MM.1S (cell line): ENCODE results near the gene FPR1.

Experiments used
- DNase-seq: peaks from one replicate; pipeline ENCODE4 v3.0.0-alpha.2; 2015
- H2AFZ ChIP-seq: fragments of 300-600 bp; sonication (generic); 2 replicates; pipeline ENCODE4 v1.6.0; 2016; ENCODE audit warnings: antibody characterized with exemption, low read length
- H3F3A ChIP-seq: fragments of 300-600 bp; sonication (generic); 2 replicates; pipeline ENCODE4 v1.6.1; 2016; ENCODE audit warnings: mild to moderate bottlenecking, antibody characterized with exemption, low read length, moderate library complexity, mixed read lengths; ENCODE audit not compliant: insufficient read depth
- H3K27ac ChIP-seq: fragments of 300-600 bp; sonication (generic); 2 replicates; pipeline ENCODE4 v1.5.1; 2016; ENCODE audit warnings: mild to moderate bottlenecking, low read length
- H3K27me3 ChIP-seq: fragments of 300-600 bp; sonication (generic); replicated peaks from 2 replicates; pipeline ENCODE4 v1.6.0; 2016; ENCODE audit warnings: low read length; ENCODE audit not compliant: insufficient read depth
- H3K36me3 ChIP-seq: fragments of 300-600 bp; sonication (generic); replicated peaks from 2 replicates; pipeline ENCODE4 v1.6.1; 2016; ENCODE audit warnings: mild to moderate bottlenecking, low read length, mixed read lengths; ENCODE audit not compliant: insufficient read depth
- H3K4me1 ChIP-seq: fragments of 300-600 bp; sonication (generic); 2 replicates; pipeline ENCODE4 v1.6.1; 2016; ENCODE audit warnings: low read length, mixed read lengths
- H3K4me2 ChIP-seq: fragments of 300-600 bp; sonication (generic); 2 replicates; pipeline ENCODE4 v1.6.0; 2016; ENCODE audit warnings: low read depth, low read length
- H3K4me3 ChIP-seq: fragments of 300-600 bp; sonication (generic); 2 replicates; pipeline ENCODE4 v1.5.1; 2016; ENCODE audit warnings: low read length, mixed read lengths
- H3K79me2 ChIP-seq: fragments of 300-600 bp; sonication (generic); 2 replicates; pipeline ENCODE4 v1.6.1; 2016; ENCODE audit warnings: mixed run types, low read length, mixed read lengths
- H3K9ac ChIP-seq: fragments of 300-600 bp; sonication (generic); 2 replicates; pipeline ENCODE4 v1.6.1; 2016; ENCODE audit warnings: low read length, mixed read lengths
- H3K9me2 ChIP-seq: fragments of 300-600 bp; sonication (generic); replicated peaks from 2 replicates; pipeline ENCODE4 v1.6.1; 2016; ENCODE audit warnings: mild to moderate bottlenecking, low read length, mixed read lengths; ENCODE audit not compliant: insufficient read depth
- H3K9me3 ChIP-seq: fragments of 300-600 bp; sonication (generic); replicated peaks from 2 replicates; pipeline ENCODE4 v1.6.1; 2016; ENCODE audit warnings: mild to moderate bottlenecking, low read length, mixed read lengths; ENCODE audit not compliant: insufficient read depth
- H4K20me1 ChIP-seq: fragments of 300-600 bp; sonication (generic); 2 replicates; pipeline ENCODE4 v1.6.1; 2016; ENCODE audit warnings: mild to moderate bottlenecking, low read length, moderate library complexity, mixed read lengths; ENCODE audit not compliant: insufficient read depth
- EZH2 ChIP-seq: fragments of 300-600 bp; sonication (generic); optimal IDR thresholded peaks from 2 replicates; pipeline ENCODE3; 2017; ENCODE audit warnings: low read depth, mild to moderate bottlenecking, antibody characterized with exemption, low read length, mixed read lengths
- EZH2phosphoT487 ChIP-seq: fragments of 300-600 bp; sonication (generic); IDR thresholded peaks from 2 replicates; pipeline ENCODE4 v1.6.1; 2018; ENCODE audit warnings: antibody characterized with exemption, low read length
- TF ChIP-seq, protein P1 (sequence below): fragments of 300-600 bp; sonication (generic); IDR thresholded peaks from 2 replicates; pipeline ENCODE4 v1.5.1; 2016; ENCODE audit warnings: antibody characterized with exemption, low read length, mixed read lengths

FPR1 gene

DNA sequence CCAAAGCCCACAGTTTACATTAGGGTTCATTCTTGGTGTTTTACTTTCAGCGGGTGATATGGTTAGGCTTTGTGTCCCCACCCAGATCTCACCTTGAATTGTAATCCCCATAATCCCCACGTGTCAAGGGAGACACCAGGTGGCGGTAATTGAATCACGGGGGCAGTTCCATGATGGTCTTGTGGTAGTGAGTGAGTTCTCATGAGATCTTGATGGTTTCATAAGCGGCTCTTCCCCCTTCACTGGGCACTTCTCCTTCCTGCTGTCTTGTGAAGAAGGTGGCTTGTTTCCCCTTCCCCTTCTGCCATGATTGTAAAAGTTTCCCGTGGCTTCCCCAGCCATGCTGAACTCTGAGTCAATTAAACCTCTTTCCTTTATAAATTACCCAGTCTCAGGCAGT lies 21.3 kb upstream of the FPR1 start:
- H3K9me2 ChIP-seq = no peaks in the 10 kb centered on the region
- no peak for DNase-seq
- no peaks in the 10 kb centered on the region for H3K4me1 ChIP-seq

DNA sequence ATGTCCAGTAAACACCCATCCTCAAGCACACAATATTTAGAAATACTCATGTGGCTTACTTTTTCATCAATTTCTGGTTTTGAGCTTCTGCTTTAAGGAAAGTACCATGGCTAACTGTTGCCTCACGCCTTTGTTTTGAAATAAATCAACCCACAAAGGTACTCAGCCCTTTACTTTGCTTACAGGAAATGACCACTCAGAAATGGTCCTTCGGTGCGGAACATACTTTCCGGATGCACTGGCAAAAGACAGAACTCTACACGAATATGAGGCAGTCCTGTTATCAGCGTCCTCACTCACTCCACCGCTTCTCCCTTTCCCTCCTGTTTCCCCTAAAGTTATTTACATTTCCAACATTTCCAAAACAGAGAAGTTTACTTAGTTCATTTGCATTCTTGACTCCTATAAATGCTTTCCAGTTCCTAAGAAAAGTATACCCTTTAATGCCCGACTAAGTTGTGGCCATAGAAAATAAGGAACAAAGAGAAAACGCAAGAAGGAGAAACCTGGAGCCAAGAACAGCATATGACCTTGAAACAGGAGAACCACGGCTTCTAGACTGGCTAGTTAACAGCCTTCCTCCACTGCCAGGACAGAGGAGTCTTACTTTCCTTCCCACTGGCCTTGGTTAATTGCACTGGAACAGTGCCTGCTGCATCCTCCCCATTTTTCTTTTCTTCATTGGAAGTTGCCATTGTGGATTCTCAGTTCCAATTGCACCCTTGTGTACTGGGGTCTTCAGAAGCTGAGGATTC lies 19.9 kb upstream of the FPR1 start:
- no peak overlapping the region for H3K9ac ChIP-seq

More for the DNA sequence above, 21.3 kb upstream of the FPR1 start:
- no peak overlapping the region for H3K9ac ChIP-seq
- H3K4me2 ChIP-seq = no peak overlapping the region
- H4K20me1 ChIP-seq = no peaks in the 10 kb centered on the region
- no peak overlapping the region for H3K4me3 ChIP-seq
- no peaks in the 10 kb centered on the region for H3K36me3 ChIP-seq
- no peaks in the 10 kb centered on the region for H3K27me3 ChIP-seq
- H3K79me2 ChIP-seq = no peaks in the 10 kb centered on the region
- H3F3A ChIP-seq = no peaks in the 10 kb centered on the region
- TF ChIP-seq EZH2phosphoT487 = no peak
- TF ChIP-seq, protein P1, sequence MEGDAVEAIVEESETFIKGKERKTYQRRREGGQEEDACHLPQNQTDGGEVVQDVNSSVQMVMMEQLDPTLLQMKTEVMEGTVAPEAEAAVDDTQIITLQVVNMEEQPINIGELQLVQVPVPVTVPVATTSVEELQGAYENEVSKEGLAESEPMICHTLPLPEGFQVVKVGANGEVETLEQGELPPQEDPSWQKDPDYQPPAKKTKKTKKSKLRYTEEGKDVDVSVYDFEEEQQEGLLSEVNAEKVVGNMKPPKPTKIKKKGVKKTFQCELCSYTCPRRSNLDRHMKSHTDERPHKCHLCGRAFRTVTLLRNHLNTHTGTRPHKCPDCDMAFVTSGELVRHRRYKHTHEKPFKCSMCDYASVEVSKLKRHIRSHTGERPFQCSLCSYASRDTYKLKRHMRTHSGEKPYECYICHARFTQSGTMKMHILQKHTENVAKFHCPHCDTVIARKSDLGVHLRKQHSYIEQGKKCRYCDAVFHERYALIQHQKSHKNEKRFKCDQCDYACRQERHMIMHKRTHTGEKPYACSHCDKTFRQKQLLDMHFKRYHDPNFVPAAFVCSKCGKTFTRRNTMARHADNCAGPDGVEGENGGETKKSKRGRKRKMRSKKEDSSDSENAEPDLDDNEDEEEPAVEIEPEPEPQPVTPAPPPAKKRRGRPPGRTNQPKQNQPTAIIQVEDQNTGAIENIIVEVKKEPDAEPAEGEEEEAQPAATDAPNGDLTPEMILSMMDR = no peak
- no peak for TF ChIP-seq EZH2
- H2AFZ ChIP-seq = no peak overlapping the region
- H3K9me3 ChIP-seq = no peaks in the 10 kb centered on the region; the same call in 1 of the 2 replicates
- H3K27ac ChIP-seq = no peak overlapping the region

DNA sequence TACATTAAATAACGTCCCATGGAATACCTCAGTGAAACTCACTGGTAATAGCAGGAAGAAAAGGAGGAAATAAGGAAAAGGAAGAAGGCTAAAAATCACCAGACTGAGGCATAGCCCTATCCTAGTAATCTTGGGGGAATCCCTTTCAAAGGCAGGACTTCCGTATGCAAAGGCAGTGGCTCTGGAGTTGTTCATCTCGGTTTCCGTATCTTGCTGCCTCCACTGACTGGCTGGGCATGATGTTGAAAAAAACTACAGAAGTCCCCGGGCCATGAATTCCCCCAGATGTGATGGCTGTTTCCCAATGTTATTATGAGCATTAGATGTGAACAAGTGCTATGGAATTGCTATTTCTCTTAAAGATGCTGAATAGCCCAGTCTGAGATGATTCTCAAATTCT lies 14.8 kb upstream of the FPR1 start:
- Histone ChIP-seq H3K9me2 (no peaks in the 10 kb centered on the region), H3K4me3 (no peak overlapping the region), H3K9me3 (no peaks in the 10 kb centered on the region), H3K4me1 (no peaks in the 10 kb centered on the region), H3K4me2 (no peak overlapping the region), H2AFZ (no peak overlapping the region), H3K27ac (no peak overlapping the region), H3K9ac (no peak overlapping the region), H4K20me1 (no peaks in the 10 kb centered on the region), H3F3A (no peaks in the 10 kb centered on the region), H3K36me3 (no peaks in the 10 kb centered on the region), H3K27me3 (no peaks in the 10 kb centered on the region), H3K79me2 (no peaks in the 10 kb centered on the region)
- TF ChIP-seq EZH2phosphoT487 = no peak
- TF ChIP-seq EZH2 = no peak
- TF ChIP-seq, protein P1 = no peak
- DNase-seq = no peak

More for the DNA sequence above, 19.9 kb upstream of the FPR1 start:
- H3K27me3 ChIP-seq = no peaks in the 10 kb centered on the region
- H2AFZ ChIP-seq = no peak overlapping the region
- H3K79me2 ChIP-seq = no peaks in the 10 kb centered on the region
- no peaks in the 10 kb centered on the region for H3K9me2 ChIP-seq
- no peak overlapping the region for H3K4me3 ChIP-seq
- H3F3A ChIP-seq = no peaks in the 10 kb centered on the region
- TF ChIP-seq, protein P1 = no peak
- TF ChIP-seq EZH2phosphoT487 = no peak
- TF ChIP-seq EZH2 = no peak
- H3K4me1 ChIP-seq = no peaks in the 10 kb centered on the region
- no peaks in the 10 kb centered on the region for H4K20me1 ChIP-seq
- DNase-seq = no peak
- H3K9me3 ChIP-seq = no peaks in the 10 kb centered on the region; the same call in 1 of the 2 replicates
- H3K4me2 ChIP-seq = no peak overlapping the region
- no peaks in the 10 kb centered on the region for H3K36me3 ChIP-seq
- no peak overlapping the region for H3K27ac ChIP-seq
